AG04450 (cell line): Measurements from ENCODE around the gene PDHX. TPM values are rescaled to one million over a fixed set of nuclear protein-coding genes. Genes with fewer than 3 reads are reported as not detected.
A peak's percentile ranks its signal among the peaks of the same experiment; 100 is the strongest.

Experiments used
- CTCF ChIA-PET: fragments of 300-600, 350-600 bp; formaldehyde crosslinking; extraction: SDS; loops from one replicate; lab custom pipeline; 2022; ENCODE audit warnings: antibody characterized with exemption, inconsistent platforms; lab: Charles Lee
- POLR2A ChIA-PET: fragments of 350-600 bp; formaldehyde crosslinking; extraction: SDS; loops from one replicate; lab custom pipeline; 2021; ENCODE audit warnings: antibody characterized with exemption, inconsistent platforms; lab: Yijun Ruan, JAX
- DNase-seq: peaks from one replicate; pipeline ENCODE4 v3.0.0-alpha.2; 2011; ENCODE audit warnings: low read depth, low spot score
- H3K27ac ChIP-seq: one replicate; pipeline ENCODE4 v1.5.1; 2012; ENCODE audit warnings: low read depth, low read length, control low read depth
- H3K27me3 ChIP-seq: one replicate; pipeline ENCODE4 v1.6.0; 2012; ENCODE audit warnings: low read length; ENCODE audit not compliant: control insufficient read depth, insufficient read depth
- H3K4me3 ChIP-seq: 2 replicates; pipeline ENCODE4 v1.5.1; 2011; ENCODE audit warnings: mild to moderate bottlenecking, low read depth, low read length, control low read depth
- H3K9me3 ChIP-seq: 2 replicates; pipeline ENCODE4 v1.5.1; 2012; ENCODE audit warnings: low read length; ENCODE audit not compliant: control insufficient read depth, insufficient read depth
- polyA plus RNA-seq: library from polyadenylated mRNA; depleted of rRNA; stranded (reverse); fragments of >200 nt; gene quantifications from 2 replicates; pipeline ENCODE4 v1.2.3, GENCODE V29; 2011
- TF ChIP-seq, protein P1 (sequence below): IDR thresholded peaks from 2 replicates; pipeline ENCODE4 v1.5.1; 2011; ENCODE audit warnings: low read depth, low read length, control low read depth, inconsistent platforms

The PDHX gene
- polyA plus RNA-seq, 1 experiment, result 68.8 TPM

GRCh38 chr11:34929794-34930763 lies 13.7 kb downstream of the PDHX start:
- Histone ChIP-seq H3K27me3 (no peaks in the 10 kb centered on the region), H3K27ac (no peak overlapping the region), H3K9me3 (no peaks in the 10 kb centered on the region), H3K4me3 (no peak overlapping the region)
- CTCF ChIA-PET, result interaction anchor here (0.9 to 9.5 kb wide), 2 partner anchors 375 to 462 kb away, joined by 3 to 140 read pairs; no protein-coding TSS in a partner anchor
- TF ChIP-seq, protein P1, sequence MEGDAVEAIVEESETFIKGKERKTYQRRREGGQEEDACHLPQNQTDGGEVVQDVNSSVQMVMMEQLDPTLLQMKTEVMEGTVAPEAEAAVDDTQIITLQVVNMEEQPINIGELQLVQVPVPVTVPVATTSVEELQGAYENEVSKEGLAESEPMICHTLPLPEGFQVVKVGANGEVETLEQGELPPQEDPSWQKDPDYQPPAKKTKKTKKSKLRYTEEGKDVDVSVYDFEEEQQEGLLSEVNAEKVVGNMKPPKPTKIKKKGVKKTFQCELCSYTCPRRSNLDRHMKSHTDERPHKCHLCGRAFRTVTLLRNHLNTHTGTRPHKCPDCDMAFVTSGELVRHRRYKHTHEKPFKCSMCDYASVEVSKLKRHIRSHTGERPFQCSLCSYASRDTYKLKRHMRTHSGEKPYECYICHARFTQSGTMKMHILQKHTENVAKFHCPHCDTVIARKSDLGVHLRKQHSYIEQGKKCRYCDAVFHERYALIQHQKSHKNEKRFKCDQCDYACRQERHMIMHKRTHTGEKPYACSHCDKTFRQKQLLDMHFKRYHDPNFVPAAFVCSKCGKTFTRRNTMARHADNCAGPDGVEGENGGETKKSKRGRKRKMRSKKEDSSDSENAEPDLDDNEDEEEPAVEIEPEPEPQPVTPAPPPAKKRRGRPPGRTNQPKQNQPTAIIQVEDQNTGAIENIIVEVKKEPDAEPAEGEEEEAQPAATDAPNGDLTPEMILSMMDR, result no peak
- POLR2A ChIA-PET, result no interaction called here
- DNase-seq, result no peak

GRCh38 chr11:34936945-34937629 lies 20.7 kb downstream of the PDHX start:
- CTCF ChIA-PET, result no interaction called here
- TF ChIP-seq, protein P1, result no peak
- Histone ChIP-seq H3K27me3 (no peaks in the 10 kb centered on the region), H3K9me3 (peaks cover 3% of the 10 kb centered on the region; the same call in 1 of the 2 replicates), H3K4me3 (no peak overlapping the region), H3K27ac (no peak overlapping the region)
- POLR2A ChIA-PET, result interaction anchor here (0.7 kb wide), 1 partner anchor 226 kb away, joined by 4 read pairs; no protein-coding TSS in a partner anchor
- DNase-seq, result no peak

GRCh38 chr11:34938611-34939010 lies 22.2 kb downstream of the PDHX start:
- no peak overlapping the region for H3K4me3 ChIP-seq
- peaks cover 3% of the 10 kb centered on the region; the same call in 1 of the 2 replicates for H3K9me3 ChIP-seq
- ChIA-PET POLR2A (no interaction called here), CTCF (no interaction called here)
- H3K27me3 ChIP-seq, result no peaks in the 10 kb centered on the region
- DNase-seq, result no peak
- TF ChIP-seq, protein P1, result no peak
- H3K27ac ChIP-seq, result no peak overlapping the region

DNA sequence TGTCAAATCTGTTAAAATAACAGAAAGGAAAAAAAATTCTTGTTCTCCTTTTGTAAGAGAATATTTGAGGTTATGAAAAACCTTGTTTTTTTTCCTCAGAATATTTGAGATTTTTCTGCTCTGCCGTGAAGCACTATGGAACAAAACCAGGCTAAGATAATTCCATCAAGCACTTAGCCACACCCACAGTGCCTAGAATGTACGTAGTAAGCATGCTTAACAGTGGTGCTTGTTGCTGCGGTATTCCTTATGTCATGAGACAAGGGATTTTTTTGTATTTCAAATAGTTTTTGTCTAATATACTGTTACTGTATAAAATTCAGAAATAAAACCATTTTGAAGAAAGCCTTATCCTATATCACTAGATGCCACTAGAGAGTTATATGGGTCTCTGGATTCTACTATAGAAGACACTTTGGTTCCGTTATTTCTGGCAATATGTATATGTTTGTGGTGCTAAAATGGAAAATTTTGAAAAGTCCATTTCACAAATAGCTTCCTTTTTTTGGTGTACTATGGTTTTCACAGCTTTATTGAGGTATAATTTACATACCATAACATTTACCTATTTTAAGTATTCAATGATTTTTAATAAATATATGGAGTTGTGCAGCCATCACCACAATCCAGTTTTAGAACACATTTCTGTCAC lies 23.7 kb downstream of the PDHX start:
- Histone ChIP-seq H3K9me3 (peaks cover 6% of the 10 kb centered on the region), H3K27me3 (no peaks in the 10 kb centered on the region), H3K4me3 (no peak overlapping the region), H3K27ac (no peak overlapping the region)
- ChIA-PET CTCF (interaction anchor here (0.6 to 1.5 kb wide), 7 partner anchors 8 to 472 kb away, joined by 3 to 5 read pairs (median 3); no protein-coding TSS in a partner anchor), POLR2A (no interaction called here)
- DNase-seq, result no peak
- TF ChIP-seq, protein P1, result peak; percentile 17; the same call in 1 of the 2 replicates
